Fibroblast of villous mesenchyme (primary cell): ENCODE measurements around the gene MYLIP. TPM values are rescaled to one million over a fixed set of nuclear protein-coding genes. Genes with fewer than 3 reads are reported as not detected.

ENCODE experiments used
- DNase-seq: peaks from one replicate; pipeline ENCODE4 v3.0.0-alpha.2; 2010; ENCODE audit warnings: low read depth
- H3K4me3 ChIP-seq: 2 replicates; pipeline ENCODE4 v1.5.1; 2011; ENCODE audit warnings: low read depth, mild to moderate bottlenecking, low read length
- CTCF ChIP-seq: IDR thresholded peaks from 2 replicates; pipeline ENCODE4 v1.5.1; 2012; ENCODE audit warnings: low read depth, mild to moderate bottlenecking, low read length; ENCODE audit not compliant: insufficient read depth
- small RNA-seq: library from RNA; depleted of rRNA; stranded (forward); fragments of <200 nt; gene quantifications from one replicate; pipeline ENCODE3, GENCODE V24; 2012
- total RNA-seq: library from RNA; depleted of rRNA; stranded (reverse); fragments of >200 nt; gene quantifications from 2 replicates; pipeline ENCODE4 v1.2.3, GENCODE V29; 2012

Gene MYLIP
- total RNA-seq, 1 donor: 31.5 TPM

DNA sequence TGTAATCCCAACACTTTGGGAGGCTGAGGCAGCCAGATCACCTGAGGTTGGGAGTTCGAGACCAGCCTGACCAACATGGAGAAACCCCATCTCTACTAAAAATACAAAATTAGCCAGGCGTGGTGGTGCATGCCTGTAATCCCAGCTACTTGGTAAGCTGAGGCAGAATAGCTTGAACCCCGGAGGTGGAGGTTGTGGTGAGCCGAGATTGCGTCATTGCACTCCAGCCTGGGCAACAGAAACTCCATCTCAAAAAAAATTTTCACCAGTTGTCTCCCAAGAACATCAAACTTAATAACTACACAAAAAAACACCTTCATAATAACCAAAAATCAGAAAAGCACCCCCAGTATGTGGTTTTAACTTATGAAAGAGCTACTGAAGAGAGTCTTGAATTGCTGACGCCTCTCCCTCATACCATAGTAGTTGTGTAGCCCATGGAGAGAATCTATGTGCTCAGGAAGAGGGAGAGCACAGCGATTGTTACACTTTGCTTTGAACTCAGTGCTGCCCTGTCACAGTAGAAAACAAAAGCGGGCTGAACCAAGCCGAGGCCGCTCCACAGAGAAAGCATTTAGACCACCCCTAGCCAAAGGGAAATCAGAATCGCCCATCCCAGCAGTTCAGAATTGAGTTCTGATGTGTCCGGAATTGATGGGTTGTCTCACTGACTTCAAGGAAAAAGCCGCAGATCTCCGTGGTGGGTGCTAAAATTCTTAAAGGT lies 67.5 kb downstream of the MYLIP start:
- H3K4me3 ChIP-seq: no peak overlapping the region
- TF ChIP-seq CTCF: no peak
- DNase-seq: no peak

- TF ChIP-seq CTCF: no peak
- no peak for DNase-seq
- H3K4me3 ChIP-seq: no peak overlapping the region
These were observed 68.2 kb downstream of the MYLIP start for GRCh38 chr6:16196984-16197546.

Small RNA genes lying within 50 kb of the gene (small RNA-seq; reads per million reads assigned to genes)
- 0.28 reads per million for gene MIR4639

Other genes with a start within 250 kb of the MYLIP start
- 4.7 and 7.1 TPM in 2 replicates for gene GMPR, start 109.5 kb downstream of the MYLIP start, total RNA-seq